HG02852 (cell line): ENCODE data around the gene UBTF.
"Not testable (repeated sequence)": the region's sequence is repeated elsewhere in the genome, so short reads cannot be mapped to it uniquely, and the experiment has no call there.

Experiments used
- ATAC-seq: cut with Tn5 transposase; IDR thresholded peaks from one replicate; pipeline ENCODE4 v1.9.1; 2021; ENCODE audit warnings: mild to moderate bottlenecking, moderate library complexity; ENCODE audit not compliant: unreplicated experiment

The UBTF gene

DNA sequence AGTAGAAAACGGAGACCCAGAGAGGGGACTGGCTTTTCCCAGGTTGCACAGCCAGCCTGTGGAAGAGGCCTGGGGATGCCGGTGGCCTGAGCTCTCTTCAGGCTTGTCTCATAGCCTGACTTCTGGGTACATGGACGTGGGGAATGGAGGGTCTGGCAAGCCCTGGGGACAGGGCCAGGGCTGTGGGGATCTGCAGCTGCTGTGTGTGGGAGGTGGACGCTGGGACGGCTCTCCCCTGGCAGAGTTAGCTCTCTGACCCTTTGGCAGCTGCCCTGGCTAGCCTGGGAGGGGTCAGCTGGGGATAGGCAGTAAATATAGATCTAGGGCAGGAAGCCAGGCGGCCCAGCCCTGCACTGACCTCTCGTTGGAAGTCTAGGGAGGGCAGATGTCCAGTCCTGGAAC, 28.0 kb upstream of the UBTF start:
- no peak for ATAC-seq

DNA sequence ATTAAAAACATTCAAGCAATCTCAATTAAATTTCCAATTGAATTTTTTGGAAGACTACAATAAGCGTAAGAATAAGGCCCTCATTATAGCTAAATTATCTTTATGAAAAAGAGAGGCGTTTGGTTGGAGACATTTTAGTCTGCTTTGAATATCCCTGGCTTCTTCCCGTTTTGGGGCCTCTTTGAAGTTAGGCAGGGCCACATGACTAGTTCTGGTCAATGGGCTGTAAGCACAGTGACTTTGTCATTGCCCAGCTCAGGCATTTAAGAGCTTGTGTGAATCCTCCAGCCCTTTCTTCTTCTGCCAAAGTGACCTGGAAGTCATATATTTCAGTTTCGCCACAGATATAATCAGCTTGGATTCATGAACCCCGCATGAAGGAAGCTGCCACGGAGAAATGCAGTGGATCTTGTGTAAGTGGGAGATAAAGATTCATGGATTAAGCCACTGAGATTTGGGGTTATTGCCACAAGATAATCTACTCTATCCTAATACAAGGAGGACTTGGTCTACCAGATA, 21.7 kb upstream of the UBTF start:
- ATAC-seq: no peak

DNA sequence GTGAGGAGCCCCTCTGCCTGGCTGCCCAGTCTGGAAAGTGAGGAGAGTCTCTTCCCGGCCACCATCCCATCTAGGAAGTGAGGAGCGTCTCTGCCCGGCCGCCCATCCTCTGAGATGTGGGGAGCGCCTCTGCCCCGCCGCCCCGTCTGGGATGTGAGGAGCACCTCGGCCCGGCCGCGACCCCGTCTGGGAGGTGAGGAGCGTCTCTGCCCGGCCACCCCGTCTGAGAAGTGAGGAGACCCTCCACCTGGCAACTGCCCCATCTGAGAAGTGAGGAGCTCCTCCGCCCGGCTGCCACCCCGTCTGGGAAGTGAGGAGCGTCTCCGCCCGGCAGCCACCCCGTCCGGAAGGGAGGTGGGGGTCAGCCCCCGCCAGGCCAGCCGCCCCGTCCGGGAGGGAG, 18.4 kb upstream of the UBTF start:
- ATAC-seq: not testable (repeated sequence)

DNA sequence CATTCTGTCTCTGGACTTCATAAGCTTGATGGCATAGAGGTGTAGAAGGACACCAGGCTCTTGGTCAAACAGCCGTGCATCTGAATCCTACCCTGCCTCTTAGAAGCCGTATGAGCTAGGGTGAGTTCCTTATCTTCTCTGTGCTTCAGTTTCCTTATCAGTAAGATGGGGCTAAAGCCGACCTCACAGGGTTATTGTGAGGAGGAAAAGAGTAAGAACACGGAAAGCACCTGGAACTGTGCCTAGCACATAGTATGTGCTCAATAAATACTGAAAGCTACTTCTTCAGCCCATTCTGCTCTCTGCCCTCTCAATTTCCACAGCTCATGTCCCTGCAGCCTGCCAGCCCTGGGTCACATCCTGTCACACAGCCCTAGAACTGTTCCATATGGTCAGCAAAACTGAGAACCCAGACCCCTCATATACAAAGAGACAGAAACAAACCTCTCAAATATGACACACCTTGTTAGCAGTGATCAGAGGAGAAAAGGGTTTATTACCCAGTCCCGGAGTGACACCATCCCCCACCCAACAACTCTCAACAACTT, 17.0 kb upstream of the UBTF start:
- peak; percentile 44 for ATAC-seq

DNA sequence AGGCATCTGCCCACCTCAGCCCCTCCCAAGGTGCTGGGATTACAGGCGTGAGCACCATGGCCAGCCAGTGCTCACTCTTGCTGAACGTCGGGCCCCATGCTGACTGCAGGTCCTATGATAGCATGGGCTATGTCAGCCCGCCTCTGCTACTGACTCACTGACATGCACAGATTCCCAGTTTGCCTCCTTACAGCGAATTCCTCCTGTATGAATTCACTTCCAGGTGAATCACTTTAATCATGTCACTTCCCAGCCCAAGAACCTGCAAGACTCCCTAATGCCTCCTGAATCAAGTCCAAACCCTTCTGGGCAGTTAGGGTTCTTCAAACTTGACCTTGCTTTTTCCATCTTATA, 16.1 kb upstream of the UBTF start:
- ATAC-seq: no peak

DNA sequence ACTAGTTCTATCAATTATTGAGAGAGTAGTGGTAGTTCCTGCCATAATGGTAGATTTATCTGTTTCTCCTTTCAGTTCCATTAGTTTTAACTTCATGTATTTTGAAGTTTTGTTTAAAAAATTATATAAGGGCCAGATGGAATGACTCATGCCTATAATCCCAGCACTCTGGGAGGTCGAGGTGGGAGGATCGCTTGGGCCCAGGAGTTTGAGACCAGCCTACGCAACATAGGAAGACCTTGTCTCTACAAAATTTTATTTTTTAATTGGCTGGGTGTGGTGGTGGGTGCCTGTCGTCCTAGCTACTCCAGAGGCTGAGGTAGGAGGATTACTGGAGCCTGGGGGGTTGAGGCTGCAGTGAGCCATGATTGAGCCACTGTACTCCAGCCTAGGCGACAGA, 14.1 kb upstream of the UBTF start:
- ATAC-seq: no peak

DNA sequence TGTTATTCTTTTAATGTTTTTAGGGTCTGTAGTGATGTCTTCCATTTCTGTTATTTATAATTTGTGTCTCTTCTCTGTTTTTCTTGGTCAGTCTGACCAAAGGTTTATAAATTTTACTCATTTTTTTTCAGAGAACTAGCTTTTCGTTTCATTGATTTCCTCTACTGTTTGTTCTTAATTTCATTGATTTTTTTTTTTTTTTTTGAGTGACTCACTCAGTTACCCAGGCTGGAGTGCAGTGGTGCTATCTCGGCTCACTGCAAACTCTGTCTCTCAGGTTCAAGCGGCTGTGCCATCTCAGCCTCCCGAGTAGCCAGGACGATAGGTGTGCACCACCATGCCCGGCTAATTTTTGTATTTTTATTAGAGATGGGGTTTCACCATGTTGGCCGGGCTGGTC, 12.6 kb upstream of the UBTF start:
- ATAC-seq: no peak

DNA sequence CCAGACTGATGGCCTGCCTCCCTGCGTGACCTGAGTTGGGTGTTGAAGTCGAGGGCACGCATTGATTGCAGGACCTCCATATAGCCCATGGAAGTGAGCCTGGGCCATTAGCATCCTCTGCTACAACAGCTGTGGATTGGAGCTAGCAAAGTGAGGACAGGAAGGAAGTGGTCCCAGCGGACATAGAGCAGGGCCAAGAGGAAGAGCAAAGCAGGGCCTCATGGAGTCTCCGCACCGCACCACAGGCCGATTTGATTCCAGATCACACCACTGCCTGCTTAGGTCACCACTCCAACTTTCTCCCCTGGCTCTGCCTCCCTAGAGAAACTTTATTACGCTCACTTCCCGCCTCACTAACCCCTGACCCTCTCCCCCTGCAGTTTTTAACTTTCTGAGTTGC, 10.7 kb upstream of the UBTF start:
- ATAC-seq: no peak

DNA sequence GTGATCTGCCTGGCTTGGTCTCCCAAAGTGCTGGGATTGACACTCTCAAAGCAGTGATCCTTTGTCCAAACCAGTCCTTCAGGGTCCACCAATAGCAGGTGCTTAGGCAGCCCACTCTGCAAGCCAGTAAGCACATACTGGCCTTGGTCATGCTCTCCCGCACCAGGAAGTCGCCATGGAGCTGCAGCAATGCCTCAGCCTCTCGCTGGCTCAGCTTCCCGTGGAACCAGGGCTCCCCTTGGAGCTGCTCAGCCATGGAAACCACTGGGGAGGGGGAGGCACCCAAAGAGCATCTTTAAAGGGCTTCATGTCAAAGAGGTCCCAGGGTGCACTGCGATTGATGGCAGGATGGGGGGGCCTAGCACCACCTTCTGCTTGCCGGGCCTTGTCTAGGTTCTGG, 9.6 kb upstream of the UBTF start:
- ATAC-seq: no peak

DNA sequence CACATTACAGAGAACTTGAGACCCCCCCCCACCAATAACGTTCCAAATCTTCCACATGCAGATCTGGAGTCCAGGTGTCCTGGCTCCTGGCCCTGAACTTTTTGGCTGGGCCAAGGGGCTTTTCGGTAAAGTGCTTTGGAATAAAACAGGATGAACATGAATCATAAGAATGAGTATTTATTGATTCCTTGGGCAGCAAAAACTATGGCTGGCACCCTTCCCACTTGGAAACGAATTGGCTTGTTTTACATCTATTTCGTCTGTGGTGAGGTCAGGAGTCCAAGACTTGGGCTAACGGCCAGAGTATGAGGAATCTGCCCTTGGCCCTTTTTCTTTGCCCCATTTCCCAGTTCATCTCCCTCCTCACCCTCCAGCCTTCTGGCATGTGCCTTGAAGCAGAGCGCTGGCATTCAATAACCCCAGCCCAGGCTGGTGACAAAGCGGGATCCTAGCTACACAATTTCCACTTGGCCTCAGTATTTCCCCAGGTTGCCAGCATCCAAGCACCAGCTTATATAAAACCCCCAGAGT, 4.1 kb upstream of the UBTF start:
- ATAC-seq: no peak

DNA sequence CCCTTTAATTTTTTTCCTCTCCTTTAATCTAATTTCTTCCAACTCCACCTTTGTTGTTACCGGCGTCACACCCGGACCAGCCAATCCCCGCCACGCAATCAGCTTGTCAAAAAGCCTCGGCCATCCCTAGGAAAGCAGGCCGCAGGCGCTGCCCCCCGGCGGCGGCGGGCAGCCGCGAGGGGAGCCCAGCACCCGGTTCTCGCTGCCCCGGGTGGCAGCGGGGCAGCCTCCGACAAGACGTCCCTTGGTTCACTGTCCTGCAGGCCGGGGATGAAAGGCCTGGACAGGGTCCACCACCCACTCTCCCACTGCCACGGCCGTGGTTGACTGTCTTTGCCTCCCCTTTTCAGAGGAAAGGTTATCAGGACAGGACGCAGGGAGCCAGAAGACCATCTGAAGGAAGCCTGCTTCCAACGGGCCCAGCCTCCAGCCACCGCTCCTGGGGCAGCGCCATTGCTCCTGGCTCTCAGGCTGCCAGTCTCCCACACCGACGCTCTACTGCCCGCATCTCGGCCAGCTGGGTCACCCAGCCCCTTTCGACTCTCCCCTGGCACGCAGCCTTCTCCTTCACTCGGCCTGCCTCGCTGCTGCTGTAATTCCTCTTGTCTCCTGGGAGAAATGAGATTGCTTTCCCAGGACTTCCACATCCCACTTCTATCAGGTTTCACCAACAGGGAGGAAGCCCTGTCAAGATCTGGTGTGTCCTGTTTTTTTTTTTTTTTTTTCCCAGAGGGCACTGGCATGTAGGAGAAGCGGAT, 2.8 kb upstream of the UBTF start:
- no peak for ATAC-seq

DNA sequence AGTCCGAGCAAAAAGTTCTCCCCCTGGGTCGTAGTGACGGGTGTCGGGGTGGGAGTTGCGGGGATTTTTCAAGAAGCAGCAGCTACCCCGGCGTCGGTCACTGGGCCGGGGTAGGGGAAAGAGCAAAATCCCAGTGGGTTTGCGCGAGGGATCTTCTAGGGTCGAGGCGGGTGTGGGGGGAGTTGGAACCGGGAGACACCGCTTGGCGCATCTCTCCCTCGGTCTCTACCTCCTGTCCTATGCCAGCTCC, 2.3 kb upstream of the UBTF start:
- ATAC-seq: no peak

DNA sequence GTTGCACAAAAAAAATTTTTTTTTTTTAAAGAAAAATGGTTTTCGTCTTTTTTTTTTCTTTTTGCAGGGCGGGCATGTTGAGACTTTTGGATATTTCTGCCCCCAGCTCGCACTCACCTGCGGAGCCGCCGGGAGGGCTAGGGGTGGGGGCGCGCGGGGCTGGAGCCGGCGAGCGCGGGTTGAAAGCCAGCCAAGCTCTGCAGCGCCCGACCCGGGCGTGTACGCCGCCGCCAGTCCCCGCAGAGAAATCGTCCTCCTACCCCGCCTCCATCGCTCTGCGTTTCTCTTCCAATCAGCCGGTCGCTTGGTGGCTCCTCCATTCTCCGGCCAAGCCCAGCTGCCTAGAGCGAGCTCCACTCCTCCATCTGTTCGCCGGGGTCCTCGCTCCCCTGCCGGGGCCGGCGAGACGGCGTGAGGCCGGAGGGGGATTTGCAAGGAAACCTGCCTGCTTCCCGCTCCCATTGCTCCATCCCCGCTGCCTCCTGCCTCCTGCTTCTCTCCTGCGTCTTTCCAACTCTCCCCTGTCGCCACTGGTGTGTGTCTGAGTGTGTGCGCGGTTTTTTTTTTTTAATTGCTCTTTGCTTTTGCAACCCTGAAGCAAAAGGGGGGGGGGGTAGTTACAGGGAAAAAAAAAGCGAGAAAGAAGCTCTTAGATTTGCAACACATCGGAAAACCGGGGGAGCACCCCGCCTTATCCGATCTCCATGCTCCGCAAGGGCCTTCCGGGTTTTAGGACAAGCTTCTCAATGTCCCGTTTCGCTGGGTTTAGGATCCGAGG, 1.8 kb upstream of the UBTF start:
- ATAC-seq: no peak

DNA sequence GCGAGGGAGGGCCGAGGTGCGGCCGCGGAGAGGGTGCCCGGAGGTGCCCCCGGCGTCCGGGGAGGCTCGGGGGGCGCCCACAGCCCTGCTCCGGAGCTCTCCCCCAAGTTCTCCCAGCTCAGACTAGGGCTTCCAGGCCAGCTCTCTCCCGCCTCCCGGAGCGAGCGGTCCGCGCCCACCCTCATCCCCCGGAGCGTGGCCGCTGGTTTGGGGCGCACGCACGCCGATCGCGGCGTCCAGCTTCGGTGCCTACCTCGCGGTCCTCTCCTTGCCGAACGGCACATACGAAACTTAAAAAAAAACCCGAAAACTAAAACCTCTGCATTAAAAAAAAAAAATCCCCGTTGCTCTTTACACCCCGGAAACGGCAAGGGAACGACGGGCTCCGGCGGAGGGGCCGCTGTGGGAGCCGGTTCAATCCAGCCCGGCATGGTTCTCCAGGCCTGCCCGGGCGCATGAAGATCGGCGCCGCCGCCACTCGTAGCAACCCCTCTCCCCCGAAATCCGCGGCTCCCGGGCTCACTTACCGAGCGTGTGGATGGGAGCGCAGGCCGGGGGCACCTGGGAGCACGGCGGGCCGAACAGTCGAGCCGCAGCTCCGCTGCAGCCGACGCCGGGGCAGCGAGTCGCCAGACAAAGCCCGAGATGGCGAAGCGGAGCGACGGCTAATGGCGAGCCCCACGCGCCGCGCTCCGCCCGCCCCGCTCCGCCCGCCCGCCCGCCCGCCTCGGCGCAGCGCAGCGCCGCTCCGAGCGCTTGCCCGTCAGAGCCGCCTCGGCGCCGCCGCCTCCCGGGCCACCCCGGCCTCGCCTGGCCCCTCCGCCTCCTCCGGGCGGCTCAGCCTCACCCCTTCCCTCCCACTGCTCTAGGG, 973 bp upstream of the UBTF start:
- ATAC-seq: peak; percentile 5

DNA sequence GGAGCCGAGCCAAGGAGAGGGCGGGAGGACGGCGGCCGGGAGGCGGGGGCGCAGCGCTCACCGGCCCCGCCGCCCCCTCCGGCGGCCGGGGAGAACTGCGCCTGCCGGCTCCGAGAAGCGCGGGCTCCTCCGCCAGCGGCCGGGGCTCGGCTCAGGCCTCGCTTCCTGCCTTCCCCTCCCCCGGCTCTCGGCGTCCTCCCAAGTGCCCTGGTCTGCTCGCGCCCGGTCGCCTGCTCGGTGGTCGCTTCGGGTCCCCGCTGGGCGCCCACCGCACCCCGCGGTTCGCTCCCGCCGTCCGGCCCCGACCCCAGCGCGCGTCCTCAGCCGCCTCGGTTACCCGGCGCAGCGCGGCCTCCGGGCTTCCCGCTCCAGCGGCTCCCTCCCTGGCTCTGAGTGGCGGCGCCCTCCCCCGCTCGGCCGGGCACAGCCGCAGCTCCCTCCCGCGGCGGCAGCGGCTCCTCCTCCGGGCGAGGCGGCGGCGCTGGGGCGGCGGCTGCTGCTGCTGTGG, 313 bp downstream of the UBTF start:
- ATAC-seq: peak; percentile 35

DNA sequence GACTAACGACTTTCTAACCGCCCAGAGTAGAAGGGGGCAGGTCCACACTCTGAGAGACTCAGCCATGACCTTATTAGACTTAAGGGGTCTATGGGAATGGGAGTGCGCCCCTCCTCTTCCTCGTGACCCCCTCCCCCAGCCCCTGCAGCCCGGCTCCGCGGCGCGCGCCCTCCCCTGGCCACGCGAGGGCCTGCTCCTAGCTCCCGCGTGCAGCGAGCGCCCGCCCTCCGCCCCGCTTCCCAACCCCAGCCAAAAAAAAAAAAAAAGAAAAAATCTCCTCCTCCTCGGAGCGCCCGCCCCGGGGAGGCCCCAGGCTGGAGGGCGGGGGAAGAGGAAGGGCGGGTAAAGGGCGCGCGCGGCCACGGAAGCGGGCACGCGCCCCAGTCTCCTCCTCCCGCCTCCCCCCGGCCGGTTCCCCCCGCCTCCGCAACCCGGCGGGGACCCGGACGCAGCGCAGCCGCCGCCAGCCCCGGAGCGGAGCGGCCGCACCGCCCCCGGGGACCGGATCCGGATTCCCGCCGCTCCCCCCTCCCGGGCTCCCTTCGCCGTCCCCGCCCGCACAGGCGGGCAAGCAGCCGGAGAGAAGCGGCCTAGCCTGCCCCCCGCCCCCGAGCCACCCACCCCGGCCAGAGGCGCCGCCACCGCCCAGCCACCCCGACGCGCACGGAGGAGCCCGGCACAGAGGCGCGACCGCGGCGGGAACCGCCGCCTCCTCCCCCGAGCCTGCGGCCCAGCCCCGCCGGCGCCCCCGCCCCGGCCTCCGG, 949 bp downstream of the UBTF start:
- peak; percentile 18 for ATAC-seq

DNA sequence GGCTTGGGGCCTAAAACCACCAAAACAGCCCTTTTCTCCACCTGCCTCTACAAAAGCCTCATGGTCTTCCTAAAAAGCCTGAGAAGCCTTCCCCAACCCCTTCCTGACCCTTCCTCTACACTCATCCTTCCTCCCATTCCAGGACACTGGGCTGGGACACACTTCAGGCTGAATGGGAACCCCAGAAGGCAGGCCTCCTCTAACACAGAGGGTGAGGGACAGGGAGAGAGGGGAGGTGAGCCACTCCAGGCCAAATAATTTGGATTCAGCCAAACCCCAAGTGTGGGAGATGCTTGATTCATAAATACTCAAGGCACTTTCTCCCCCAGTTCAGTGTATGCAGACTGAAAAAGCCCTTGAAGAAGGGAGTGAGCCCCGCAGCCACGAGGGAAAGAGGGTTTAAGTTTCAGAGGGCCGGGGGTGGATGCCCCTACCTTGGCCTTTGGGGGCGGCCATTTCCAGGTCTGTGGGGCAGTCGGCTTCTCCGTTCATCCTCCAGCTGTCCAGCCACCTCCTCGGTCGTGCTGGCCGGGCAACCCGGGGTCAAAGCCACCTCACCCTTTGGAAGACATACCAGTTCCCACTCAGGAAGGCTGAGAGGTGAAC, 1.6 kb downstream of the UBTF start:
- no peak for ATAC-seq

DNA sequence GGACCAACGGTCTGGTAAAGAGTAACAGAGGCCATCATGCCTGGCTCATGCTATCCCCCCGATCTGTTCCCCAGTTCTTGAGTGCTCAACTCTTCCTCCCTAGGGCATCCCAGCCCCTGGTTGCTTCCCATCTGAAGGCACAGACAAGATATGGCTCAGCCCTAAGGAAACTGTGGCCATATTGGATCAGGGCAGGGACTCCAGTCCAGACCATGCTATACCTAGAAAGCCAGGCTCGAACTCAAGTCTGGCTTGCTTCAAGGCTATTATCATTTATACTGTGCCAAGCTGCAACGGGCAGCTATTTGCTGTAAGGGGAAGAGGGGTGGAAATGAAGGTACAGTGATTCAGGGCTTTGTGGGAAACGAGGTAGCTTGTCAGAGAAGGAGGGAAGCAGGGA, 2.8 kb downstream of the UBTF start:
- no peak for ATAC-seq

DNA sequence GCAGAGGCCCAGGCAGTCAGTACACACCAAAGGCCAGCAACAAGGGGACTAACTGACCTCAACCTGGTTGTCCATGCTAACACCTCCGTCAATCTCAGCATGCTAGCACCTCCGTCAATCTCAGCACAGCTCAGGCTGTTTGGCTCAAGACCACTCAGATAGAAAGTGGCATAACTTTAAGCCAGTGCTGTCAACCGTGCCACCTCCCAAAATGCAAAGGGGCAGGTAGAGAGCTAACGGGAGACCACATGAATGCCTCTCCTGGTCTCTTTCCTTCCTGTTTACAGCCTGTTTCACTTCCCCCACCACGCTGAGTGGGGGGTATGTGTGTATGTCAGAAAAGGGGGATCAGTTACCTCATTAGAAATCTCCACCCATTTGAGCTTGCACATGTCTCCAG, 3.3 kb downstream of the UBTF start:
- ATAC-seq: no peak

DNA sequence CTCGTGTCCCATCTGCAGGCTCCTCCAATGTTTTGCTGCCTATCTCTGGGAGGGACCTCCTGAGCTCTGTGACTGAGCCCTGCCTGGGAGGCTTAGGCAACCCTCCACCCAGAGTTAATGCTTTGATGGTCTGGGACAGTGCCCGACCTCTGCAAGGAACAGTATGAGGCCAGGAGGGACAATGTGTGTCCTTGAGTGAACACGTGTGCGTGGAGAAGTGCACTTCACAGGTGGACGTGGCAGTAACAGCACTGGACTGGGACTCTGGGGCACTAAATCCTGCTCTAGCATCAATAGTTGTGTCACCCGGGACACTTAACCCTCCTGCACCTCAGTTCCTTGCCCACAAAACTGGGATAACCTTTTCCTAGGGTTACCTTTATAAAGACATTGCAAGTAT, 4.6 kb downstream of the UBTF start:
- no peak for ATAC-seq
